Activated CD4-positive, alpha-beta T cell treated with anti-CD3 and anti-CD28 coated beads, Interleukin-2, Interleukin-6, amounts not matched to agents 100 ng/mL and 50 ng/mL, durations not matched to agents 16 hours and 8 hours (primary cell): ENCODE data around the gene SLC30A10.
"Not testable (repeated sequence)": the region's sequence is repeated elsewhere in the genome, so short reads cannot be mapped to it uniquely, and the experiment has no call there.

Source experiments
- DNase-seq: peaks from one replicate; pipeline ENCODE4 v3.0.0-alpha.2; 2020

SLC30A10 gene

DNA sequence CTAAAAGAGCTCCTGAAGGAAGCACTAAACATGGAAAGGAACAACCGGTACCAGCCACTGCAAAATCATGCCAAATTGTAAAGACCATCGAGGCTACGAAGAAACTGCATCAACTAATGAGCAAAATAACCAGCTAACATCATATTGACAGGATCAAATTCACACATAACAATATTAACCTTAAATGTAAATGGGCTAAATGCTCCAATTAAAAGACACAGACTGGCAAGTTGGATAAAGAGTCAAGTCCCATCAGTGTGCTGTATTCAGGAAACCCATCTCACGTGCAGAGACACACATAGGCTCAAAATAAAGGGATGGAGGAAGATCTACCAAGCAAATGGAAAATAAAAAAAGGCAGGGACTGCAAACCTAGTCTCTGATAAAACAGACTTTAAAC is 39.7 kb downstream of the SLC30A10 start:
- not testable (repeated sequence) for DNase-seq

DNA sequence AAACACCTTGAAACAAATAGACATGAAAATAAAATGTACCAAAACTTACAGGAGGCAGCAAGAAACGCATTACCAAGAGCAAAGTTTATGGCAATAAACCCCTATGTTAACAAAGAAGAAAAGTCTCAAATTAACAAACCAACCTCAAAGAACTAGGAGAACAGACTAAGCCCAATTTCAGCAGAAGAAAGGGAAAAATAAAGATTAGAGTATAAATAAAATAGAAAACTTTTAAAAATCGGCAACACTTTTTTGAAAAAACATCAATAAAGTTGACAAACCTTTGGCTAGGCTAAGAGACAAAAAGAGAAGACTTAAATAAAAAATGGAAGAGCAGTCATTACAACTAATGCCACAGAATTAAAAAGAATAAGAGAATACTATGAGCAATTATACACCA is 42.7 kb downstream of the SLC30A10 start:
- DNase-seq, result no peak

DNA sequence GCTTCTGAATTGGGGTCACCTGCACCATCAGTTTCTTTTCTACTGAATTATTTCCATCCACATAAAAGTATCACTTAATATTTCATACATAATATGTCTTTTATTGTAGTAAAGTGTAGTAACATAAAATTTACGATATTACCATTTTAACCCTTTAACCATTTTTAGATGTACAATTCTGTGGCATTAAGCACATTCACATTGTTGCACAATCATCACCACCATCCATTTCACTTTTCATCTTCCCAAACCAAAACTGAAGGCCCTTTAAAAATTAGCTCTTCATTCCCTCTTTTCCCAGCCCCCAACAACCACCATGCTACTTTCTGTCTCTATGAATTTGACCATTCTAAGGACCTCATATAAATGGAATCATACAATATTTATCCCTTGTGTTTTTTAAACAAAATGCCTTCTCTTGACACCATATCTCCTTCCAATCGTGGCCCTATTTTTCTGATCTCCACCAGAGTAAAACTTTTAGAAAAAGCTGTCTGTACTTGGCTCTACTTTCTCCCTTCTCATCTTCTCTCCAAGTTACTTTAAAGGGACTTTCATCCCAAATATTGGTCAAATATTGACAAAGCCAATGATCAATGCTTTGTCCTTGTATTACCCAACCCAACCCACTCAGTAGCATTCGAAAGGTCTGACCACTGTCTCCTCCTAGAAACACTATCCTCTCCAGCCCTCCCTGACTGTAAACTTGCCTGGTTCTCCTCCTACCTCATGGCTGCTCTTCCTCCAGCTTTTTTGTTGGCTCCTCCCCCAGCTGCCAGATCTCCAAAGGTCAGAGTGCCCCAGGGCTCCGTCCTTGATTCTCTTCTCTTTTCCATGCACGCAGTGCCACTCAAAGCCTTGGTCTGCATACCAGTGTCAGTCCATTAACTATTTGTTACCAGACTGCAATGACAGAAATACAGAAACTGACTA is 44.7 kb downstream of the SLC30A10 start:
- DNase-seq, result no peak

DNA sequence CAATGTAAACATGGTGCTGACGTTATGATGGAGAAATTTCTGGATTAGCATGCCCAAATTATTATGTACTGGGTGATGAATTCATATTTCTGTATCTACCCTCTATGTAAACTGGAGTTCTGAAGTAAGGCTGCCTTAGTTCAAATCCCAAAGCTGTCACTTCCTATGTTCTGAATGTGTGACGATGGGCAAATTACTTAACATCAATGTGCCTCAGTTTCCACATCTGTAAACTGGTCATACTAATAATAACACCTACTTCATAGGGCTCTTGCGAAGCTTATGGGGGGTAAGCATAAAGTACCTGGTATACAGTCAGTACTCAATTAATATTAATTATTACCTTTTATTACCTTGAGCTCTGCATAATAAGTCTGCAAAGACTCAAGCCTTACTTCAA is 45.6 kb downstream of the SLC30A10 start:
- no peak for DNase-seq

DNA sequence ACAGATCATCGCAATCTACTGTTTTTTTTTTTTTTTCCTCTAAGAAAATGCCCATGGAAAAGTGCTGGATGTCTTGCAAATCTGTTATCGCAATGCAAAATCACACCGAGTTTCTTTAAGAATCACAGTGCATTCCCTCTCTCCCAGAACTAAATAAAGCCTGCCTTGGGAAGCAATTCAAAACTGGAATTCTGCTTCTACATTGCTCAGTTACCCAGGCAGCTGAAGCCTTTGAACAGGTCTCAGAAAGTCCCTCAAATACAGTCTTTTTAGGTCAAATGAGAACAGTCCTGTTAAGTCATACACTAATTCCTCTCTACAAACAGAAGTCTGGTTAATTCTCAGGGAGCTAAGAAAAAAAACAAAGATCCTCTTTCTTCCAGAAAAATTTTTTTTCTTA is 46.3 kb downstream of the SLC30A10 start:
- no peak for DNase-seq

DNA sequence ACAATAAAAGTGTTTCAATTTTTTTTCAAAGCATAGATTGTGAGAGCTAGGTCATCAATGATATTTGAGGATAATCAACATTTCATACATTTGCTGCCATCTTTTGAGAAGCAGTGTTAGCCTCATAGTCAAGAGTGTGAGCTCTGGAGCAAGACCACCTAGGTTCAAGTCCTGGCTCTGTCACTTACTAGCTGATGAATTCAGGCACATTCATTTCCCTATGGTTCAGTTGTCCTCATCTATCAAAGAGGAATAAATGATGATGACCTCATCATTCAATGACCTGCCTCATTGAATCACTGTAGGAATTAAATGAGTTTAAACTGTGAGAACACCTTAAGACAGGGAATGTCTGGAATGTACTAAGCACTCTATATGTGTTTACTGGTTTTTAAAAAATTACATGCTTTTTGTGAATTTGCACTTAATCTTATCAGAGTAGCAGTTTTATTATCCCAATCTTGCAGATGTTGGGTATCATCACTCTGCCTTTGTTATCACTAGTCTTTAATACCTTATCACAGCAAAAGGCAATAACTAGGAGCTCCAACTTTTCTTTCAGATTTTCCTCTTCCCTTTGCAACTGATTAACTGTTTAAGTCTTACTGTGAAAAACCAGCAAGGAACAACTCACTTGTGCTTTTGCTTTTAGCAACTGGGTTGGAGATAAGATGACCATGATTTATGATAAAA is 47.4 kb downstream of the SLC30A10 start:
- DNase-seq, result no peak

DNA sequence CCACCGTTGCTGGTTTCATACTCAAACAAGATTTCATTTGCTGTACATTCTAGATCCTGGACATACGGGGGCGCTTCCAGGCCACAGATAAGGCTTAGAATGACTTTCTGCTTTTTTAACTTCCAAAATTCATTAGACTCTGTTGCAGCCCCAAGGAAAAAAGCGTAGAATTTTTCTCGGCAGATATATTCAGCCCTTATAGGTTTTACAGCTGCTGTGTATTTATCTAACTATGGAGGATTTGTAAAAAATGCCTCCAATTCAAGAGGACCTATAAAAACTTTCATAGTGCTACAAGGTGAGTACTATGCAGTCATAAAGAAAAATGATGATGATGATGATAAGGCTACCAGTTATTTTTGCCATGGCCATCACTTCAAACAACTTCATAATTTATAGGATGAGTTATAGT is 51.6 kb downstream of the SLC30A10 start:
- DNase-seq, result no peak

DNA sequence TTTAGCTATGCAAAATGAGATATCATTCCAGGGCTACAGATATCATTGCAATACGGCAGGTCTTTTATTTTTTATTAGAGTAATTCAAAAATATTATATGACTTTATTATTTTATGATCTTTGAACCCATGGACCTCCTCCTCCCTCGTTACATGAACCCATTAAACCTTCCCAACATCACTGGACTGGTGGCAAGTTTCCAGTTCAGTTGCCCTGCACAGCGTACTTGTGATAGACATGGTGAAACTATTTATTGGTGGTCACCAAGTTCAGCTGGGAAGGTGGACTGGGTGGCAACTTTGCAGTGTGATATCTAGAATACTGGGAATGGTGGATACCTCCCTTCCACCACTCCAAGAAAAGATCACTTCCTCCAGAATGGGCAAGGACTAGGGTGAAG is 52.5 kb downstream of the SLC30A10 start:
- DNase-seq, result no peak

DNA sequence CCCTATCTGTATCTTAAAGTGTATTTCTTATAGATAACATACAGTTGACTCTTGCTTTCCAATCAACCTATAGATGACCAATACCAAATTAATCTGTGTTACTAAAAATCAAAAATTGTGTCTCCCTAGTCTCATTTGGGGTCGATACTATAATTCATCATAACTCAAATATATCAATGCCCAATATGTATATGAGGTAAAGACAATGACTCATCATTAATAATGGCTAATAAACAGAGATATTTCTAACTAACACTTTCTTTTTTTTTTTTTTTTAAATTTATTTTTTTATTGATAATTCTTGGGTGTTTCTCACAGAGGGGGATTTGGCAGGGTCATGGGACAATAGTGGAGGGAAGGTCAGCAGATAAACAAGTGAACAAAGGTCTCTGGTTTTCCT is 55.8 kb downstream of the SLC30A10 start:
- not testable (repeated sequence) for DNase-seq

DNA sequence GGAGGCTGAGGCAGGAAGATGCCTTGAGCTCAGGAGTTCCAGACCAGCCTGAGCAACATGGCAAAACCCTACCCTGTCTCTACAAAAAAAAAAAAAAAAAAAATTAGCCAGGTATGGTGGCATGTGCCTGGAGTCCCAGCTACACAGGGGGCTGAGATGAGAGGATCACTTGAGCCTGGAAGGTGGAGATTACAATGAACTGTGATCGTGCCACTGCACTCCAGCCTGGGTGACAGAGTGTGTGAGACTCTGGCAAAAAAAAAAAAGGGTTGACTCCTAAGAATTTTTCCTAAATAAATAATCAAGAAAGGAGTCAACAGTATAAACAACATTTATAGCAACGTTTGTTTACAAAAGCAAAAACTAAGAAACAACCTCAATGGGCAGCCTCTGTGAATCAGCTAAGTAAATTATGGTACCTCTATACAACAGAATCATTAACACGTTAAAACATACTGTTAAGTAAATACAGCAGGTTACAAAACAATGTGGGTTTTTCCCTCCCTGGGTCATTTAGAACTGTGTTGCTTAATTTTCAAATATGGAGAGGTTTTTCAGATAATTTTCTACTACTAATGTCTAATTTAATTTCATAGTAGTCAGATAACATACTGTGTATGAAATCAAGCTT is 56.8 kb downstream of the SLC30A10 start:
- no peak for DNase-seq

DNA sequence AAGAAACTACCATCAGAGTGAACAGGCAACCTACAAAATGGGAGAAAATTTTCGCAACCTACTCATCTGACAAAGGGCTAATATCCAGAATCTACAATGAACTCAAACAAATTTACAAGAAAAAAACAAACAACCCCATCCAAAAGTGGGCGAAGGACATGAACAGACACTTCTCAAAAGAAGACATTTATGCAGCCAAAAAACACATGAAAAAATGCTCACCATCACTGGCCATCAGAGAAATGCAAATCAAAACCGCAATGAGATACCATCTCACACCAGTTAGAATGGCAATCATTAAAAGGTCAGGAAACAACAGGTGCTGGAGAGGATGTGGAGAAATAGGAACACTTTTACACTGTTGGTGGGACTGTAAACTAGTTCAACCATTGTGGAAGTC is 59.7 kb downstream of the SLC30A10 start:
- not testable (repeated sequence) for DNase-seq
